K562 (cell line): ENCODE data around the gene PRKACA. TPM values are rescaled to one million over a fixed set of nuclear protein-coding genes. Genes with fewer than 3 reads are reported as not detected.

ENCODE experiments used
- GABPA ChIP-seq: fragments of 200-800 bp; sonication (Bioruptor generic); conservative IDR thresholded peaks from 2 replicates; pipeline ENCODE4 v1.6.1; 2016; ENCODE audit warnings: low read depth, missing genetic modification characterization, missing compliant biosample characterization
- NCOA1 ChIP-seq: fragments of 450-650 bp; IDR thresholded peaks from 2 replicates; pipeline ENCODE4 v1.6.1; 2016; ENCODE audit warnings: low read depth
- RBM14 ChIP-seq: fragments of 200-400 bp; formaldehyde crosslinking; IDR thresholded peaks from 2 replicates; pipeline ENCODE4 v1.6.1; 2018; ENCODE audit warnings: low read depth, mild to moderate bottlenecking, low read length, moderate library complexity, borderline replicate concordance; ENCODE audit not compliant: insufficient read depth
- YBX1 ChIP-seq: fragments of 450-650 bp; IDR thresholded peaks from 2 replicates; pipeline ENCODE4 v1.7.1; 2016; ENCODE audit warnings: mild to moderate bottlenecking
- ZBTB34 ChIP-seq: fragments of 250-450 bp; sonication (Bioruptor Pico); IDR thresholded peaks from 2 replicates; pipeline ENCODE4 v1.8.0; 2021; ENCODE audit warnings: mild to moderate bottlenecking, moderate library complexity
- ZNF175 ChIP-seq: fragments of 200-800 bp; sonication (Bioruptor generic); IDR thresholded peaks from 2 replicates; pipeline ENCODE4 v1.6.1; 2016; ENCODE audit warnings: low read depth, mild to moderate bottlenecking, missing genetic modification characterization, missing compliant biosample characterization
- ZNF282 ChIP-seq: sonication (generic); formaldehyde crosslinking; IDR thresholded peaks from 2 replicates; pipeline ENCODE4 v1.8.1; 2023; ENCODE audit warnings: missing genetic modification reagents
- ZNF436 ChIP-seq: fragments of 250-450, 450-650 bp; sonication (Bioruptor Pico); formaldehyde crosslinking; IDR thresholded peaks from 2 replicates; pipeline ENCODE4 v1.7.0; 2020; ENCODE audit warnings: mild to moderate bottlenecking
- polyA plus RNA-seq, 8 experiments: library from polyadenylated mRNA; depleted of rRNA in 4 of 8; stranded (reverse) in 5 of 8; unstranded in 3 of 8; fragments of >200 nt; fragmentation: Nextera tagmentation in 2 of 8; fragmentation: Illumina TruSeq in 1 of 8; extraction: Ambion mirVana in 2 of 8; extraction: Trizol in 1 of 8; gene quantifications; 2 replicates each; pipeline versions ENCODE4 v1.2.1 to v1.2.3, GENCODE V29; 2011 to 2014; ENCODE audit warnings: inconsistent platforms in 1 of 8, missing spikeins in 1 of 8
- total RNA-seq, 7 experiments: library from RNA; depleted of rRNA in 6 of 7; stranded (reverse); fragments of >200 nt in 6 of 7; fragmentation: Illumina TruSeq in 2 of 7; extraction: Trizol in 2 of 7; gene quantifications; 2 replicates each; pipeline versions ENCODE4 v1.2.1 to v1.2.3, GENCODE V29; 2011 to 2021; ENCODE audit warnings: low replicate concordance in 1 of 7
- TF ChIP-seq, protein P1 (sequence below): fragments of 200-600 bp; sonication (generic); IDR thresholded peaks from one replicate; pipeline ENCODE4 v1.6.1; 2012; ENCODE audit warnings: mild to moderate bottlenecking, low read depth, low read length, inconsistent platforms

The PRKACA gene
- total and polyA plus RNA-seq, 9 of the 15 experiments (the other 6 are each of a cell fraction or from before 2014, with no cell fraction given): 1.2 to 63.1 (median 13.0) TPM

GRCh38 chr19:14080887-14081796, 36.4 kb downstream of the PRKACA start (continued):
- TF ChIP-seq, protein P1, sequence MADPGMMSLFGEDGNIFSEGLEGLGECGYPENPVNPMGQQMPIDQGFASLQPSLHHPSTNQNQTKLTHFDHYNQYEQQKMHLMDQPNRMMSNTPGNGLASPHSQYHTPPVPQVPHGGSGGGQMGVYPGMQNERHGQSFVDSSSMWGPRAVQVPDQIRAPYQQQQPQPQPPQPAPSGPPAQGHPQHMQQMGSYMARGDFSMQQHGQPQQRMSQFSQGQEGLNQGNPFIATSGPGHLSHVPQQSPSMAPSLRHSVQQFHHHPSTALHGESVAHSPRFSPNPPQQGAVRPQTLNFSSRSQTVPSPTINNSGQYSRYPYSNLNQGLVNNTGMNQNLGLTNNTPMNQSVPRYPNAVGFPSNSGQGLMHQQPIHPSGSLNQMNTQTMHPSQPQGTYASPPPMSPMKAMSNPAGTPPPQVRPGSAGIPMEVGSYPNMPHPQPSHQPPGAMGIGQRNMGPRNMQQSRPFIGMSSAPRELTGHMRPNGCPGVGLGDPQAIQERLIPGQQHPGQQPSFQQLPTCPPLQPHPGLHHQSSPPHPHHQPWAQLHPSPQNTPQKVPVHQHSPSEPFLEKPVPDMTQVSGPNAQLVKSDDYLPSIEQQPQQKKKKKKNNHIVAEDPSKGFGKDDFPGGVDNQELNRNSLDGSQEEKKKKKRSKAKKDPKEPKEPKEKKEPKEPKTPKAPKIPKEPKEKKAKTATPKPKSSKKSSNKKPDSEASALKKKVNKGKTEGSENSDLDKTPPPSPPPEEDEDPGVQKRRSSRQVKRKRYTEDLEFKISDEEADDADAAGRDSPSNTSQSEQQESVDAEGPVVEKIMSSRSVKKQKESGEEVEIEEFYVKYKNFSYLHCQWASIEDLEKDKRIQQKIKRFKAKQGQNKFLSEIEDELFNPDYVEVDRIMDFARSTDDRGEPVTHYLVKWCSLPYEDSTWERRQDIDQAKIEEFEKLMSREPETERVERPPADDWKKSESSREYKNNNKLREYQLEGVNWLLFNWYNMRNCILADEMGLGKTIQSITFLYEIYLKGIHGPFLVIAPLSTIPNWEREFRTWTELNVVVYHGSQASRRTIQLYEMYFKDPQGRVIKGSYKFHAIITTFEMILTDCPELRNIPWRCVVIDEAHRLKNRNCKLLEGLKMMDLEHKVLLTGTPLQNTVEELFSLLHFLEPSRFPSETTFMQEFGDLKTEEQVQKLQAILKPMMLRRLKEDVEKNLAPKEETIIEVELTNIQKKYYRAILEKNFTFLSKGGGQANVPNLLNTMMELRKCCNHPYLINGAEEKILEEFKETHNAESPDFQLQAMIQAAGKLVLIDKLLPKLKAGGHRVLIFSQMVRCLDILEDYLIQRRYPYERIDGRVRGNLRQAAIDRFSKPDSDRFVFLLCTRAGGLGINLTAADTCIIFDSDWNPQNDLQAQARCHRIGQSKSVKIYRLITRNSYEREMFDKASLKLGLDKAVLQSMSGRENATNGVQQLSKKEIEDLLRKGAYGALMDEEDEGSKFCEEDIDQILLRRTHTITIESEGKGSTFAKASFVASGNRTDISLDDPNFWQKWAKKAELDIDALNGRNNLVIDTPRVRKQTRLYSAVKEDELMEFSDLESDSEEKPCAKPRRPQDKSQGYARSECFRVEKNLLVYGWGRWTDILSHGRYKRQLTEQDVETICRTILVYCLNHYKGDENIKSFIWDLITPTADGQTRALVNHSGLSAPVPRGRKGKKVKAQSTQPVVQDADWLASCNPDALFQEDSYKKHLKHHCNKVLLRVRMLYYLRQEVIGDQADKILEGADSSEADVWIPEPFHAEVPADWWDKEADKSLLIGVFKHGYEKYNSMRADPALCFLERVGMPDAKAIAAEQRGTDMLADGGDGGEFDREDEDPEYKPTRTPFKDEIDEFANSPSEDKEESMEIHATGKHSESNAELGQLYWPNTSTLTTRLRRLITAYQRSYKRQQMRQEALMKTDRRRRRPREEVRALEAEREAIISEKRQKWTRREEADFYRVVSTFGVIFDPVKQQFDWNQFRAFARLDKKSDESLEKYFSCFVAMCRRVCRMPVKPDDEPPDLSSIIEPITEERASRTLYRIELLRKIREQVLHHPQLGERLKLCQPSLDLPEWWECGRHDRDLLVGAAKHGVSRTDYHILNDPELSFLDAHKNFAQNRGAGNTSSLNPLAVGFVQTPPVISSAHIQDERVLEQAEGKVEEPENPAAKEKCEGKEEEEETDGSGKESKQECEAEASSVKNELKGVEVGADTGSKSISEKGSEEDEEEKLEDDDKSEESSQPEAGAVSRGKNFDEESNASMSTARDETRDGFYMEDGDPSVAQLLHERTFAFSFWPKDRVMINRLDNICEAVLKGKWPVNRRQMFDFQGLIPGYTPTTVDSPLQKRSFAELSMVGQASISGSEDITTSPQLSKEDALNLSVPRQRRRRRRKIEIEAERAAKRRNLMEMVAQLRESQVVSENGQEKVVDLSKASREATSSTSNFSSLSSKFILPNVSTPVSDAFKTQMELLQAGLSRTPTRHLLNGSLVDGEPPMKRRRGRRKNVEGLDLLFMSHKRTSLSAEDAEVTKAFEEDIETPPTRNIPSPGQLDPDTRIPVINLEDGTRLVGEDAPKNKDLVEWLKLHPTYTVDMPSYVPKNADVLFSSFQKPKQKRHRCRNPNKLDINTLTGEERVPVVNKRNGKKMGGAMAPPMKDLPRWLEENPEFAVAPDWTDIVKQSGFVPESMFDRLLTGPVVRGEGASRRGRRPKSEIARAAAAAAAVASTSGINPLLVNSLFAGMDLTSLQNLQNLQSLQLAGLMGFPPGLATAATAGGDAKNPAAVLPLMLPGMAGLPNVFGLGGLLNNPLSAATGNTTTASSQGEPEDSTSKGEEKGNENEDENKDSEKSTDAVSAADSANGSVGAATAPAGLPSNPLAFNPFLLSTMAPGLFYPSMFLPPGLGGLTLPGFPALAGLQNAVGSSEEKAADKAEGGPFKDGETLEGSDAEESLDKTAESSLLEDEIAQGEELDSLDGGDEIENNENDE: no peak
- TF ChIP-seq ZNF282: no peak
- no peak for TF ChIP-seq RBM14
- no peak for TF ChIP-seq ZBTB34 (CRISPR knock-in tag)
- TF ChIP-seq GABPA (tag): peak; percentile 99
- no peak for TF ChIP-seq YBX1
- no peak for TF ChIP-seq ZNF436 (CRISPR knock-in tag)
- peak; percentile 82 for TF ChIP-seq NCOA1
- TF ChIP-seq ZNF175 (CRISPR knock-in tag): no peak; the same call in 1 of the 2 replicates
